Upper lobe of right lung (tissue), 1 donor: Measurements from ENCODE around the gene IQSEC1. TPM values are rescaled to one million over a fixed set of nuclear protein-coding genes. Genes with fewer than 3 reads are reported as not detected.

Experiments
- ATAC-seq: fragments of 200-7000 bp; cut with Tn5 transposase; one replicate; pipeline ENCODE4 v1.9.1; 2020; ENCODE audit warnings: mild to moderate bottlenecking, moderate library complexity
- DNase-seq: peaks from one replicate; pipeline ENCODE4 v3.0.0-alpha.2; 2020
- H3K27ac ChIP-seq: fragments of 200-600 bp; one replicate; pipeline ENCODE4 v1.8.0; 2022
- H3K27me3 ChIP-seq: fragments of 200-600 bp; one replicate; pipeline ENCODE4 v1.8.0; 2022; ENCODE audit warnings: mild to moderate bottlenecking
- H3K36me3 ChIP-seq: fragments of 200-600 bp; one replicate; pipeline ENCODE4 v1.8.0; 2022
- H3K4me1 ChIP-seq: fragments of 200-600 bp; one replicate; pipeline ENCODE4 v1.8.0; 2022
- H3K4me3 ChIP-seq: fragments of 200-600 bp; one replicate; pipeline ENCODE4 v1.8.0; 2022; ENCODE audit warnings: mild to moderate bottlenecking
- H3K9me3 ChIP-seq: fragments of 200-600 bp; one replicate; pipeline ENCODE4 v1.8.0; 2022
- CTCF ChIP-seq: fragments of 200-600 bp; IDR thresholded peaks from one replicate; pipeline ENCODE4 v1.8.0; 2022; ENCODE audit warnings: antibody characterized with exemption
- intact Hi-C: fragments of 100-400 bp; cut with DNase I; formaldehyde crosslinking; loops from one replicate; pipeline ENCODE4 v1.11.0; 2022
- total RNA-seq: library from RNA; stranded (reverse); fragmentation: NEBNext Ultra II Directional; extraction: Animal tissue kit (Norgen Biotek cat#: 25700); gene quantifications from one replicate; pipeline ENCODE4 v1.2.1, GENCODE V29; 2021
- donor health status: DM: no; HTN: yes; CAD: no; lungs with severe emphysema.

The IQSEC1 gene
- total RNA-seq, 1 donor from 2014 or later = 61.6 TPM

- Histone ChIP-seq H3K4me3 (no peak overlapping the region), H3K9me3 (no peaks in the 10 kb centered on the region), H3K4me1 (peaks cover 30% of the 10 kb centered on the region), H3K27me3 (no peaks in the 10 kb centered on the region), H3K36me3 (no peaks in the 10 kb centered on the region), H3K27ac (no peak overlapping the region)
- DNase-seq (no peak), ATAC-seq (no peak)
- intact Hi-C loops = no loop called here
- no peak for TF ChIP-seq CTCF
These were observed 53.8 kb downstream of the IQSEC1 start for GRCh38 chr3:13019243-13020095.

- DNase-seq = no peak
- Histone ChIP-seq H3K36me3 (no peaks in the 10 kb centered on the region), H3K27me3 (no peaks in the 10 kb centered on the region), H3K9me3 (no peaks in the 10 kb centered on the region), H3K4me1 (peaks cover 33% of the 10 kb centered on the region), H3K27ac (no peak overlapping the region), H3K4me3 (no peak overlapping the region)
- intact Hi-C loops = no loop called here
- no peak for ATAC-seq
- no peak for TF ChIP-seq CTCF
These were observed 54.5 kb downstream of the IQSEC1 start for GRCh38 chr3:13018561-13019242.

- H3K9me3 ChIP-seq = no peaks in the 10 kb centered on the region
- ATAC-seq = peak; percentile 36
- no peaks in the 10 kb centered on the region for H3K36me3 ChIP-seq
- no peak overlapping the region for H3K27ac ChIP-seq
- no peak for DNase-seq
- no peak overlapping the region for H3K4me3 ChIP-seq
- TF ChIP-seq CTCF = no peak
- H3K27me3 ChIP-seq = no peaks in the 10 kb centered on the region
- H3K4me1 ChIP-seq = peaks cover 37% of the 10 kb centered on the region
- intact Hi-C loops = no loop called here
These were observed 55.2 kb downstream of the IQSEC1 start for GRCh38 chr3:13018043-13018451.

GRCh38 chr3:13017361-13018042 lies 55.7 kb downstream of the IQSEC1 start:
- H3K27me3 ChIP-seq = no peaks in the 10 kb centered on the region
- DNase-seq (no peak), ATAC-seq (no peak)
- peaks cover 37% of the 10 kb centered on the region for H3K4me1 ChIP-seq
- H3K4me3 ChIP-seq = no peak overlapping the region
- H3K36me3 ChIP-seq = no peaks in the 10 kb centered on the region
- no peak for TF ChIP-seq CTCF
- intact Hi-C loops = no loop called here
- no peaks in the 10 kb centered on the region for H3K9me3 ChIP-seq
- no peak overlapping the region for H3K27ac ChIP-seq

GRCh38 chr3:13016721-13017255 lies 56.4 kb downstream of the IQSEC1 start:
- H3K4me1 ChIP-seq = peaks cover 37% of the 10 kb centered on the region
- no peaks in the 10 kb centered on the region for H3K9me3 ChIP-seq
- peak overlapping the region; percentile 46 for H3K4me3 ChIP-seq
- TF ChIP-seq CTCF = no peak
- no peaks in the 10 kb centered on the region for H3K27me3 ChIP-seq
- H3K36me3 ChIP-seq = no peaks in the 10 kb centered on the region
- no peak for ATAC-seq
- intact Hi-C loops = no loop called here
- DNase-seq = no peak
- peak overlapping the region; percentile 89 for H3K27ac ChIP-seq
